NK-92 treated with Interleukin-12 subunit alpha and Interleukin-12 subunit beta, amount 100 ng/mL, for 24 hours (cell line): ENCODE measurements around the gene DKK3.
"Not testable (repeated sequence)": the region's sequence is repeated elsewhere in the genome, so short reads cannot be mapped to it uniquely, and the experiment has no call there.

Experiments
- DNase-seq: peaks from one replicate; lab custom pipeline; 2025; lab: John Stamatoyannopoulos, UW

DKK3 gene

GRCh38 chr11:12007769-12008737, at the start of gene DKK3:
DKK3 (minus strand) TSS chr11:12008626; CDS start chr11:12008582, 44 bp downstream.
- no peak for DNase-seq

- DNase-seq = no peak
These were observed 49.0 kb upstream of the DKK3 start for GRCh38 chr11:12057299-12057980.

- DNase-seq = no peak
These were observed 47.7 kb upstream of the DKK3 start for GRCh38 chr11:12056119-12056518.

- no peak for DNase-seq
These were observed 45.4 kb upstream of the DKK3 start for GRCh38 chr11:12053606-12054361.

GRCh38 chr11:12052676-12053605, 44.5 kb upstream of the DKK3 start:
- no peak for DNase-seq

GRCh38 chr11:12051287-12051662, 42.8 kb upstream of the DKK3 start:
- DNase-seq = no peak

GRCh38 chr11:12050470-12051286, 42.3 kb upstream of the DKK3 start:
- no peak for DNase-seq

GRCh38 chr11:12048936-12049790, 40.7 kb upstream of the DKK3 start:
- no peak for DNase-seq

- DNase-seq = no peak
These were observed 38.3 kb upstream of the DKK3 start for GRCh38 chr11:12046636-12047236.

- no peak for DNase-seq
These were observed 37.6 kb upstream of the DKK3 start for GRCh38 chr11:12045914-12046635.

GRCh38 chr11:12044799-12045198, 36.4 kb upstream of the DKK3 start:
- no peak for DNase-seq

GRCh38 chr11:12043959-12044791, 35.7 kb upstream of the DKK3 start:
- peak; percentile 24 for DNase-seq

GRCh38 chr11:12043221-12043620, 34.8 kb upstream of the DKK3 start:
- DNase-seq = no peak

- DNase-seq = no peak
These were observed 33.8 kb upstream of the DKK3 start for GRCh38 chr11:12042215-12042676.

- DNase-seq = not testable (repeated sequence)
These were observed 32.3 kb upstream of the DKK3 start for GRCh38 chr11:12040719-12041118.

- DNase-seq = no peak
These were observed 24.5 kb upstream of the DKK3 start for GRCh38 chr11:12032968-12033367.

- no peak for DNase-seq
These were observed 23.6 kb upstream of the DKK3 start for GRCh38 chr11:12031856-12032544.
